ENCODE measurements around the gene ART5.

DNA sequence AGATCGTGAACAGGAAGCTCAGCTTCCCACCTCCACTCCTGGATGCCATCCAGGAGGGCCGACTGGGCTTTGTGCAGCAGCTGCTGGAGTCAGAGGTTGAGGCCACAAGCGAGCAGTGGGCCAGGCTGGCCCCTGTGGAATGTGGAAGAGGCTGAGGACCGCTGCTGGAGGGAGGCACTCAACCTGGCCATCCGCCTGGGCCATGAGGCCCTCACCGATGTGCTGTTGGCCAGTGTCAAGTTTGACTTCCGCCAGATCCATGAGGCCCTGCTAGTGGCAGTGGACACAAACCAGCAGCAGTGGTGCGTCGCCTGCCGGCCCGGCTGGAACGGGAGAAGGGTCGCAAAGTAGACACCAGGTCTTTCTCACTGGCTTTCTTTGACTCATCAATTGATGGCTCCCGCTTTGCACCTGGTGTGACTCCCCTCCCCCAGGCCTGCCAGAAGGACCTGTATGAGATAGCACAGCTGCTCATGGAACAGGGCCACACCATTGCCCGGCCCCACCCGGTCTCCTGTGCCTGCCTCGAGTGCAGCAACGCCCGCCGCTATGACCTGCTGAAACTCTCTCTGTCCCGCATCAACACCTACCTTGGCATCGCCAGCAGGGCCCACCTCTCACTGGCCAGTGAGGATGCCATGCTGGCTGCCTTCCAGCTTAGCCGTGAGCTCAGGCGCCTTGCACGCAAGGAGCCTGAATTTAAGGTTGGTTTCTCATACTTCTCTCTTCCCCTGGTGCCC, 24.9 kb downstream of the ART5 start:
- TF ChIP-seq, protein P1, sequence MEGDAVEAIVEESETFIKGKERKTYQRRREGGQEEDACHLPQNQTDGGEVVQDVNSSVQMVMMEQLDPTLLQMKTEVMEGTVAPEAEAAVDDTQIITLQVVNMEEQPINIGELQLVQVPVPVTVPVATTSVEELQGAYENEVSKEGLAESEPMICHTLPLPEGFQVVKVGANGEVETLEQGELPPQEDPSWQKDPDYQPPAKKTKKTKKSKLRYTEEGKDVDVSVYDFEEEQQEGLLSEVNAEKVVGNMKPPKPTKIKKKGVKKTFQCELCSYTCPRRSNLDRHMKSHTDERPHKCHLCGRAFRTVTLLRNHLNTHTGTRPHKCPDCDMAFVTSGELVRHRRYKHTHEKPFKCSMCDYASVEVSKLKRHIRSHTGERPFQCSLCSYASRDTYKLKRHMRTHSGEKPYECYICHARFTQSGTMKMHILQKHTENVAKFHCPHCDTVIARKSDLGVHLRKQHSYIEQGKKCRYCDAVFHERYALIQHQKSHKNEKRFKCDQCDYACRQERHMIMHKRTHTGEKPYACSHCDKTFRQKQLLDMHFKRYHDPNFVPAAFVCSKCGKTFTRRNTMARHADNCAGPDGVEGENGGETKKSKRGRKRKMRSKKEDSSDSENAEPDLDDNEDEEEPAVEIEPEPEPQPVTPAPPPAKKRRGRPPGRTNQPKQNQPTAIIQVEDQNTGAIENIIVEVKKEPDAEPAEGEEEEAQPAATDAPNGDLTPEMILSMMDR (conservative IDR thresholded peaks at IDR 0.05), result no peak
- TF ChIP-seq EZH2 (IDR thresholded peaks at IDR 0.05; ENCODE audit: low read depth), result no peak

Measured in PC-9 (cell line).